ENCODE measurements around the gene CYP2W1. TPM values are rescaled to one million over a fixed set of nuclear protein-coding genes. Genes with fewer than 3 reads are reported as not detected.

The CYP2W1 gene
- total and polyA plus RNA-seq, 10 of the 15 experiments (the other 5 are each of a cell fraction or from before 2014, with no cell fraction given), result not detected

GRCh38 chr7:999941-1000935, 17.3 kb downstream of the CYP2W1 start (continued):
- no peak for TF ChIP-seq NFXL1 (IDR thresholded peaks at IDR 0.05; ENCODE audit: borderline replicate concordance)
- TF ChIP-seq IRF4 (IDR thresholded peaks at IDR 0.05; ENCODE audit: low read depth, low read length), result no peak
- TF ChIP-seq POLR2A (IDR thresholded peaks at IDR 0.05; ENCODE audit: low read depth, low read length), result peak; percentile 63
- TF ChIP-seq MTA2 (IDR thresholded peaks at IDR 0.05; ENCODE audit: low read depth), result no peak
- TF ChIP-seq LARP7 (IDR thresholded peaks at IDR 0.05), result no peak
- TF ChIP-seq CHD2 (IDR thresholded peaks at IDR 0.05; ENCODE audit: borderline replicate concordance, low read depth, low read length), result peak; percentile 32; the same call in 1 of the 2 replicates
- no peak for TF ChIP-seq IKZF2 (IDR thresholded peaks at IDR 0.05)
- no peak for TF ChIP-seq SREBF2 (IDR thresholded peaks at IDR 0.05; ENCODE audit: low read length)
- TF ChIP-seq TCF3 (IDR thresholded peaks at IDR 0.05; ENCODE audit: borderline replicate concordance, insufficient read depth, low read depth, low read length), result peak; percentile 80; the same call in 1 of the 2 replicates
- TF ChIP-seq KDM1A (IDR thresholded peaks at IDR 0.05; ENCODE audit: borderline replicate concordance), result no peak
- no peak for TF ChIP-seq NRF1 (conservative IDR thresholded peaks at IDR 0.05; ENCODE audit: low read depth, low read length)
- TF ChIP-seq, protein P1, sequence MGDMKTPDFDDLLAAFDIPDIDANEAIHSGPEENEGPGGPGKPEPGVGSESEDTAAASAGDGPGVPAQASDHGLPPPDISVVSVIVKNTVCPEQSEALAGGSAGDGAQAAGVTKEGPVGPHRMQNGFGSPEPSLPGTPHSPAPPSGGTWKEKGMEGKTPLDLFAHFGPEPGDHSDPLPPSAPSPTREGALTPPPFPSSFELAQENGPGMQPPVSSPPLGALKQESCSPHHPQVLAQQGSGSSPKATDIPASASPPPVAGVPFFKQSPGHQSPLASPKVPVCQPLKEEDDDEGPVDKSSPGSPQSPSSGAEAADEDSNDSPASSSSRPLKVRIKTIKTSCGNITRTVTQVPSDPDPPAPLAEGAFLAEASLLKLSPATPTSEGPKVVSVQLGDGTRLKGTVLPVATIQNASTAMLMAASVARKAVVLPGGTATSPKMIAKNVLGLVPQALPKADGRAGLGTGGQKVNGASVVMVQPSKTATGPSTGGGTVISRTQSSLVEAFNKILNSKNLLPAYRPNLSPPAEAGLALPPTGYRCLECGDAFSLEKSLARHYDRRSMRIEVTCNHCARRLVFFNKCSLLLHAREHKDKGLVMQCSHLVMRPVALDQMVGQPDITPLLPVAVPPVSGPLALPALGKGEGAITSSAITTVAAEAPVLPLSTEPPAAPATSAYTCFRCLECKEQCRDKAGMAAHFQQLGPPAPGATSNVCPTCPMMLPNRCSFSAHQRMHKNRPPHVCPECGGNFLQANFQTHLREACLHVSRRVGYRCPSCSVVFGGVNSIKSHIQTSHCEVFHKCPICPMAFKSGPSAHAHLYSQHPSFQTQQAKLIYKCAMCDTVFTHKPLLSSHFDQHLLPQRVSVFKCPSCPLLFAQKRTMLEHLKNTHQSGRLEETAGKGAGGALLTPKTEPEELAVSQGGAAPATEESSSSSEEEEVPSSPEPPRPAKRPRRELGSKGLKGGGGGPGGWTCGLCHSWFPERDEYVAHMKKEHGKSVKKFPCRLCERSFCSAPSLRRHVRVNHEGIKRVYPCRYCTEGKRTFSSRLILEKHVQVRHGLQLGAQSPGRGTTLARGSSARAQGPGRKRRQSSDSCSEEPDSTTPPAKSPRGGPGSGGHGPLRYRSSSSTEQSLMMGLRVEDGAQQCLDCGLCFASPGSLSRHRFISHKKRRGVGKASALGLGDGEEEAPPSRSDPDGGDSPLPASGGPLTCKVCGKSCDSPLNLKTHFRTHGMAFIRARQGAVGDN (IDR thresholded peaks at IDR 0.05), result peak; percentile 80
- no peak for TF ChIP-seq BCL11A (IDR thresholded peaks at IDR 0.05; ENCODE audit: low read depth, low read length)
- TF ChIP-seq ZNF207 (IDR thresholded peaks at IDR 0.05; ENCODE audit: borderline replicate concordance), result no peak
- TF ChIP-seq CREB1 (IDR thresholded peaks at IDR 0.05; ENCODE audit: low read depth), result peak; percentile 95
- no peak for TF ChIP-seq YBX1 (IDR thresholded peaks at IDR 0.05)
- no peak for TF ChIP-seq ASH2L (IDR thresholded peaks at IDR 0.05; ENCODE audit: borderline replicate concordance, low read depth)
- TF ChIP-seq MYC (IDR thresholded peaks at IDR 0.05; ENCODE audit: insufficient read depth, insufficient read length, insufficient replicate concordance, low read length, severe bottlenecking), result no peak
- no peak for TF ChIP-seq ZBTB40 (IDR thresholded peaks at IDR 0.05; ENCODE audit: borderline replicate concordance)
- TF ChIP-seq, protein P2, sequence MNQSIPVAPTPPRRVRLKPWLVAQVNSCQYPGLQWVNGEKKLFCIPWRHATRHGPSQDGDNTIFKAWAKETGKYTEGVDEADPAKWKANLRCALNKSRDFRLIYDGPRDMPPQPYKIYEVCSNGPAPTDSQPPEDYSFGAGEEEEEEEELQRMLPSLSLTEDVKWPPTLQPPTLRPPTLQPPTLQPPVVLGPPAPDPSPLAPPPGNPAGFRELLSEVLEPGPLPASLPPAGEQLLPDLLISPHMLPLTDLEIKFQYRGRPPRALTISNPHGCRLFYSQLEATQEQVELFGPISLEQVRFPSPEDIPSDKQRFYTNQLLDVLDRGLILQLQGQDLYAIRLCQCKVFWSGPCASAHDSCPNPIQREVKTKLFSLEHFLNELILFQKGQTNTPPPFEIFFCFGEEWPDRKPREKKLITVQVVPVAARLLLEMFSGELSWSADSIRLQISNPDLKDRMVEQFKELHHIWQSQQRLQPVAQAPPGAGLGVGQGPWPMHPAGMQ (IDR thresholded peaks at IDR 0.05; ENCODE audit: borderline replicate concordance), result no peak
- TF ChIP-seq RCOR1 (conservative IDR thresholded peaks at IDR 0.05; ENCODE audit: low read depth, low read length), result no peak
